ENCODE results near the gene RYR2. TPM values are rescaled to one million over a fixed set of nuclear protein-coding genes. Genes with fewer than 3 reads are reported as not detected.
"Not testable (repeated sequence)": the region's sequence is repeated elsewhere in the genome, so short reads cannot be mapped to it uniquely, and the experiment has no call there.

RYR2 gene
- total RNA-seq, 4 donors from 2014 or later: 0.53 to 1.2 (median 0.57) TPM

DNA sequence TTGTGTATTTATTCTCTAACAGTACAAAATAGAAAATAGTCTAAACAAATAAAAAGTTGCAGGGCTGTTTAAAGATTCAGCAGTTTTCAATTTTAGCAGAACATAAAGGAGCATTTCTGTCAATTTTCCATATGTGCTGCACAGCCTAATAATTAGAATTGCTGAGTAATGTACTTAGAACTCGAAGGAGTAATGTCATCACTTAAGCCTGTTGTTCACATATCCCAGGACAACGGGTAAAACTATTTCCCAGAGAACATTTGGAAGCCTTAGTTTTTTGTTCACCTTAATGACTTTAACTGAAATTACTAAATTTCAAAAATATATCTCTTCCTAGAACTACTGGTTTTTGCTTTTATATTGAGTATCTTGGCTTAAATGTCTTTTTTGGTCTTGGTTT, 767.1 kb downstream of the RYR2 start:
- DNase-seq (ENCODE audit: low spot score in 2 of 2): no peak
- Histone ChIP-seq H3K4me1 (no peaks in the 10 kb centered on the region), H3K9me3 (no peaks in the 10 kb centered on the region), H3K27me3 (no peaks in the 10 kb centered on the region), H3K36me3 (no peaks in the 10 kb centered on the region), H3K4me3 (no peak overlapping the region), H3K27ac (no peak overlapping the region)
- WGBS: 39% methylated on average over 2 of the region's 2 CpGs
- TF ChIP-seq POLR2A (IDR thresholded peaks at IDR 0.05) (no peak), POLR2AphosphoS5 (IDR thresholded peaks at IDR 0.05) (no peak), EP300 (IDR thresholded peaks at IDR 0.05) (no peak), CTCF (IDR thresholded peaks at IDR 0.05) (no peak)

GRCh38 chr1:237811633-237812032, 769.6 kb downstream of the RYR2 start:
- no peaks in the 10 kb centered on the region for H3K4me1 ChIP-seq
- H3K27me3 ChIP-seq: no peaks in the 10 kb centered on the region
- no peaks in the 10 kb centered on the region for H3K36me3 ChIP-seq
- H3K9me3 ChIP-seq: no peaks in the 10 kb centered on the region
- no peak for TF ChIP-seq POLR2A (IDR thresholded peaks at IDR 0.05)
- TF ChIP-seq CTCF (IDR thresholded peaks at IDR 0.05): no peak
- no peak for TF ChIP-seq POLR2AphosphoS5 (IDR thresholded peaks at IDR 0.05)
- TF ChIP-seq EP300 (IDR thresholded peaks at IDR 0.05): no peak
- no peak overlapping the region for H3K4me3 ChIP-seq
- 70% methylated on average over 5 of the region's 5 CpGs for WGBS
- DNase-seq (ENCODE audit: low spot score in 2 of 2): no peak
- no peak overlapping the region for H3K27ac ChIP-seq

DNA sequence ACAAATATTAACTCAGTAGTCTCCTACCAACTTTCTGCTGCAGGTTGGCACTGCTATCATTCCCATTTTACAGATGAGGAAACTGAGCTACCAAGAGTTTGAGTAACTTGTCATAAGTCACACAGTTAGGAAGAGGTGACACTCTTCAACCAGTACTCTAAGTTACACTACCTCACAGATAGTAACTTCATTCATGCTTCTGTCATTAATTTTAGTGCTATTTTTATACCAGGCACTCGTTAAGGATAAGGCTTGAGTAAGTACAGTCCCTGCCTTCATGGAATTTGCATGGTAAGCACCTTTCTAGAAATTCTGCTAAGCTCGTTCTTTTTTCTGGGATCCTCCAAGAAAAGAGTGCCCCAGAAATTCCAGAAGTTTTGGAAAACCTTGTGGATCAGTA, 770.1 kb downstream of the RYR2 start:
- WGBS: 56% methylated on average over 2 of the region's 2 CpGs
- no peak overlapping the region for H3K27ac ChIP-seq
- H3K36me3 ChIP-seq: no peaks in the 10 kb centered on the region
- TF ChIP-seq EP300 (IDR thresholded peaks at IDR 0.05): no peak
- TF ChIP-seq CTCF (IDR thresholded peaks at IDR 0.05): no peak
- no peak overlapping the region for H3K4me3 ChIP-seq
- H3K27me3 ChIP-seq: no peaks in the 10 kb centered on the region
- DNase-seq (ENCODE audit: low spot score in 2 of 2): no peak
- no peaks in the 10 kb centered on the region for H3K9me3 ChIP-seq
- H3K4me1 ChIP-seq: no peaks in the 10 kb centered on the region

DNA sequence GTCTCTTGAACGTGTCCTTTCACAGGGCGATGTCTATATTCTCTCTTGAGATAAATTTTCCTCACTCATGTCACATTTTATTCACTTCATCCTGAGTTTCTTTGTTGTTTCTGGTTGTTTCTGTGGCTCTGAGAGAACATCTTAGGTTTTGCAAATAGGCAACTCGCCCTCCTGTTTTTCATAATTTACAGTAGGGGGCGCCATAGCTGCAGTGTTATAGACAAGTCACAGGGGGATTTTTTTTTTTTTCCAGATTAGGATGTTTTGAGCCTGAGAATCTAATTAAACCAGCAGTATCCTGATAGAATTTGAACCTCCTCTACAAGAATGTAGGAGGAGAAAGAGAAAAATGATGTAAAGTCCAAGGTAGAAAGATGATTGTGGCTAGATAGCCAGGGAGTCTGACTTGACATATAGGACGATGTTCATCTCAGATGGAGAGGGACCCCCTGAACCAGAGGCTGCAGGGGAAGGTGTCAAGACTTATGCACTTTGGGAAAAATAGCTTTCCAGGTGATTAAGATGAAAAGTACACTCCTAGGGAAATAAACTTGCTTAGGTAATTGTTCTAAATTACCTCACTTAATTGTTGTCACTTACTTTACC, 772.4 kb downstream of the RYR2 start:
- DNase-seq (ENCODE audit: low spot score in 2 of 2): no peak
- Histone ChIP-seq H3K9me3 (no peaks in the 10 kb centered on the region), H3K27me3 (no peaks in the 10 kb centered on the region), H3K36me3 (no peaks in the 10 kb centered on the region), H3K4me3 (no peak overlapping the region), H3K4me1 (no peaks in the 10 kb centered on the region), H3K27ac (no peak overlapping the region)
- no peak for TF ChIP-seq POLR2AphosphoS5 (IDR thresholded peaks at IDR 0.05)
- no peak for TF ChIP-seq EP300 (IDR thresholded peaks at IDR 0.05)
- TF ChIP-seq POLR2A (IDR thresholded peaks at IDR 0.05): no peak
- TF ChIP-seq CTCF (IDR thresholded peaks at IDR 0.05): no peak
- WGBS: 46% methylated on average over 5 of the region's 5 CpGs

DNA sequence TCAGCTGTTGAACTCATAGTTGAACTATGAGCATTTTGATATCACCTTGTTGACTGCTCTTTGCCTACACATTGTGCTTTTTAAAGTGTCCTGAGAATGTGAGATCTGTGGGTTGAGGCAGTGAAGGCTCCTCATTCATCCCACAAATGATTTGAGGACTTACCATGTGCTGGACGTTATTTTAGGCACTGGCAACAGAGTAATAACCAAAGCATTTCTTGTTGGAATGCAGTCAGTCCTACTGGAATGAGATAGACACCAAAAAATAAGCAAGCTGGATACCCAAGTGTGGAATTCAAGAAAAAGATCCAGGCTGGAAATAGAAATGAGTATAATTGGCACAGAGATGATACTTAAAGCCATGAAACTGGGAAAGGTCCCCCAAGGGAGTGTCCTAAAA, 775.3 kb downstream of the RYR2 start:
- H3K4me3 ChIP-seq: no peak overlapping the region
- H3K4me1 ChIP-seq: no peaks in the 10 kb centered on the region
- no peaks in the 10 kb centered on the region for H3K36me3 ChIP-seq
- H3K27ac ChIP-seq: no peak overlapping the region
- 5% methylated on average over 1 of the region's 1 CpG for WGBS
- no peaks in the 10 kb centered on the region for H3K9me3 ChIP-seq
- no peaks in the 10 kb centered on the region for H3K27me3 ChIP-seq
- no peak for TF ChIP-seq POLR2A (IDR thresholded peaks at IDR 0.05)
- TF ChIP-seq POLR2AphosphoS5 (IDR thresholded peaks at IDR 0.05): no peak
- TF ChIP-seq CTCF (IDR thresholded peaks at IDR 0.05): no peak
- TF ChIP-seq EP300 (IDR thresholded peaks at IDR 0.05): no peak
- DNase-seq (ENCODE audit: low spot score in 2 of 2): no peak

GRCh38 chr1:237820634-237821033, 778.6 kb downstream of the RYR2 start:
- not testable (repeated sequence) for H3K27ac ChIP-seq; H3K36me3 ChIP-seq; DNase-seq (ENCODE audit: low spot score in 2 of 2); H3K4me3 ChIP-seq; H3K27me3 ChIP-seq; H3K9me3 ChIP-seq; H3K4me1 ChIP-seq
- 90% methylated on average over 2 of the region's 9 CpGs for WGBS

All from suprapubic skin (tissue), 4 donors.